CD8-positive, alpha-beta memory T cell (primary cell): ENCODE measurements around the gene IFT88. TPM values are rescaled to one million over a fixed set of nuclear protein-coding genes. Genes with fewer than 3 reads are reported as not detected.

Source experiments
- CTCF ChIA-PET: fragments of 350-600 bp; sonication (Branson Sonifier 250); formaldehyde crosslinking; loops from one replicate; lab custom pipeline; 2021; ENCODE audit warnings: antibody characterized with exemption; lab: Charles Lee
- POLR2A ChIA-PET: fragments of 350-600 bp; sonication (Branson Sonifier 250); formaldehyde crosslinking; loops from one replicate; lab custom pipeline; 2021; ENCODE audit warnings: antibody characterized with exemption; lab: Charles Lee
- DNase-seq, 5 donors: peaks; one replicate each; pipeline versions ENCODE4 v3.0.0 to v3.0.0-alpha.2; 2020 to 2022; ENCODE audit warnings: mixed read lengths in 1 of 5
- H3K27ac ChIP-seq: one replicate; pipeline ENCODE4 v1.7.0; 2013; ENCODE audit warnings: low read depth, mild to moderate bottlenecking, low read length, moderate library complexity
- H3K27me3 ChIP-seq: 2 replicates; pipeline ENCODE4 v1.7.0; 2013; ENCODE audit warnings: low read length, mild to moderate bottlenecking; ENCODE audit not compliant: insufficient read depth, poor library complexity, severe bottlenecking
- H3K36me3 ChIP-seq: 2 replicates; pipeline ENCODE4 v1.7.0; 2013; ENCODE audit warnings: mild to moderate bottlenecking, low read length, moderate library complexity; ENCODE audit not compliant: insufficient read depth
- H3K4me1 ChIP-seq: 2 replicates; pipeline ENCODE4 v1.7.0; 2013; ENCODE audit warnings: mild to moderate bottlenecking, low read length, moderate library complexity; ENCODE audit not compliant: insufficient read depth
- H3K4me3 ChIP-seq: 2 replicates; pipeline ENCODE4 v1.7.0; 2013; ENCODE audit warnings: mild to moderate bottlenecking, low read length
- H3K9me3 ChIP-seq: 2 replicates; pipeline ENCODE4 v1.7.0; 2013; ENCODE audit warnings: mild to moderate bottlenecking, low read length
- H3K27ac Mint-ChIP-seq, 8 donors: one replicate each; pipeline ENCODE4 v1.8.0; 2020 to 2021; ENCODE audit warnings: mixed read lengths in 8 of 8, mild to moderate bottlenecking in 6 of 8, inconsistent platforms in 3 of 8, moderate library complexity in 3 of 8
- H3K27me3 Mint-ChIP-seq, 2 donors: one replicate each; pipeline ENCODE4 v1.8.0; 2020 to 2021; ENCODE audit warnings: mixed read lengths in 2 of 2, mild to moderate bottlenecking in 1 of 2, moderate library complexity in 1 of 2
- H3K36me3 Mint-ChIP-seq, 3 donors: one replicate each; pipeline ENCODE4 v1.8.0; 2020 to 2021; ENCODE audit warnings: mixed read lengths in 3 of 3, inconsistent platforms in 1 of 3, mild to moderate bottlenecking in 1 of 3
- H3K4me1 Mint-ChIP-seq, 3 donors: one replicate each; pipeline ENCODE4 v1.8.0; 2020 to 2021; ENCODE audit warnings: mixed read lengths in 3 of 3, inconsistent platforms in 1 of 3, mild to moderate bottlenecking in 1 of 3
- H3K4me3 Mint-ChIP-seq, 7 donors: one replicate each; pipeline ENCODE4 v1.8.0; 2020 to 2021; ENCODE audit warnings: mixed read lengths in 7 of 7, mild to moderate bottlenecking in 6 of 7, moderate library complexity in 4 of 7, inconsistent platforms in 2 of 7
- H3K9me3 Mint-ChIP-seq, 5 donors: one replicate each; pipeline ENCODE4 v1.8.0; 2020 to 2022; ENCODE audit warnings: mixed read lengths in 5 of 5, mild to moderate bottlenecking in 3 of 5, moderate library complexity in 2 of 5, inconsistent platforms in 1 of 5
- polyA plus RNA-seq: library from polyadenylated mRNA; unstranded; fragments of 300-500 nt; fragmentation: Illumina TruSeq; gene quantifications from one replicate; pipeline ENCODE4 v1.2.3, GENCODE V29; 2021
- total RNA-seq, 2 experiments: library from RNA; stranded (reverse); gene quantifications; one replicate each; pipeline ENCODE4 v1.2.3, GENCODE V29; 2021

The IFT88 gene
- total and polyA plus RNA-seq, 3 experiments from 2014 or later: 4.2 to 7.2 (median 4.9) TPM

- Histone ChIP-seq H3K9me3 (no peaks in the 10 kb centered on the region), H3K4me3 (no peak overlapping the region), H3K27me3 (no peaks in the 10 kb centered on the region), H3K27ac (no peak overlapping the region), H3K36me3 (no peaks in the 10 kb centered on the region), H3K4me1 (no peaks in the 10 kb centered on the region)
- Mint-ChIP-seq H3K27me3 (no peaks in the 10 kb centered on the region), H3K4me3 (no peak overlapping the region), H3K36me3 (peaks cover 19 to 47% (median 19%) of the 10 kb centered on the region in 3 donors), H3K27ac (no peak overlapping the region), H3K9me3 (peaks cover 0 to 2% (median 0%) of the 10 kb centered on the region in 5 donors), H3K4me1 (no peaks in the 10 kb centered on the region)
- DNase-seq: no peak
- ChIA-PET POLR2A (no interaction called here), CTCF (no interaction called here)
Observed at GRCh38 chr13:20585371-20585770, 18.4 kb downstream of the IFT88 start.

GRCh38 chr13:20588529-20589110 is 21.7 kb downstream of the IFT88 start:
- H3K27me3 ChIP-seq: no peaks in the 10 kb centered on the region
- H3K4me3 ChIP-seq: no peak overlapping the region
- Mint-ChIP-seq H3K4me1 (no peaks in the 10 kb centered on the region), H3K27ac (no peak overlapping the region), H3K36me3 (peaks cover 12 to 32% (median 14%) of the 10 kb centered on the region in 3 donors), H3K4me3 (no peak overlapping the region), H3K27me3 (no peaks in the 10 kb centered on the region), H3K9me3 (peaks cover 0 to 2% (median 0%) of the 10 kb centered on the region in 5 donors)
- H3K4me1 ChIP-seq: no peaks in the 10 kb centered on the region
- no peak for DNase-seq
- CTCF ChIA-PET: no interaction called here
- H3K27ac ChIP-seq: no peak overlapping the region
- H3K36me3 ChIP-seq: no peaks in the 10 kb centered on the region
- POLR2A ChIA-PET: no interaction called here
- H3K9me3 ChIP-seq: no peaks in the 10 kb centered on the region

GRCh38 chr13:20590561-20590960 is 23.6 kb downstream of the IFT88 start:
- Mint-ChIP-seq H3K27me3 (no peaks in the 10 kb centered on the region), H3K4me1 (no peaks in the 10 kb centered on the region), H3K36me3 (peaks cover 3 to 22% (median 7%) of the 10 kb centered on the region in 3 donors), H3K9me3 (no peaks in the 10 kb centered on the region), H3K27ac (no peak overlapping the region), H3K4me3 (no peak overlapping the region)
- no peak for DNase-seq
- Histone ChIP-seq H3K27ac (no peak overlapping the region), H3K4me3 (no peak overlapping the region), H3K4me1 (no peaks in the 10 kb centered on the region), H3K36me3 (no peaks in the 10 kb centered on the region), H3K27me3 (no peaks in the 10 kb centered on the region), H3K9me3 (no peaks in the 10 kb centered on the region)
- CTCF ChIA-PET: no interaction called here
- POLR2A ChIA-PET: no interaction called here

GRCh38 chr13:20592606-20593005 is 25.6 kb downstream of the IFT88 start:
- no peaks in the 10 kb centered on the region for H3K9me3 ChIP-seq
- H3K27me3 Mint-ChIP-seq: no peaks in the 10 kb centered on the region
- H3K9me3 Mint-ChIP-seq: no peaks in the 10 kb centered on the region
- H3K4me3 ChIP-seq: no peak overlapping the region
- H3K36me3 Mint-ChIP-seq: peaks cover 3 to 21% (median 6%) of the 10 kb centered on the region in 3 donors
- no peaks in the 10 kb centered on the region for H3K27me3 ChIP-seq
- no peaks in the 10 kb centered on the region for H3K4me1 Mint-ChIP-seq
- POLR2A ChIA-PET: no interaction called here
- no peak overlapping the region for H3K4me3 Mint-ChIP-seq
- H3K27ac Mint-ChIP-seq: no peak overlapping the region
- DNase-seq: no peak
- H3K4me1 ChIP-seq: no peaks in the 10 kb centered on the region
- no peak overlapping the region for H3K27ac ChIP-seq
- CTCF ChIA-PET: interaction anchor here (1.0 kb wide), 1 partner anchor 111 kb away, joined by 3 read pairs; the partner anchor contains the start of gene IL17D
- H3K36me3 ChIP-seq: no peaks in the 10 kb centered on the region

- Histone ChIP-seq H3K36me3 (no peaks in the 10 kb centered on the region), H3K27me3 (no peaks in the 10 kb centered on the region), H3K4me3 (no peak overlapping the region), H3K27ac (no peak overlapping the region), H3K4me1 (no peaks in the 10 kb centered on the region), H3K9me3 (no peaks in the 10 kb centered on the region)
- Mint-ChIP-seq H3K27ac (no peak overlapping the region), H3K4me3 (no peak overlapping the region), H3K9me3 (no peaks in the 10 kb centered on the region), H3K36me3 (peaks cover 3 to 23% (median 3%) of the 10 kb centered on the region in 3 donors), H3K4me1 (no peaks in the 10 kb centered on the region), H3K27me3 (no peaks in the 10 kb centered on the region)
- CTCF ChIA-PET: no interaction called here
- DNase-seq: no peak
- POLR2A ChIA-PET: no interaction called here
Observed at GRCh38 chr13:20594280-20594679, 27.3 kb downstream of the IFT88 start.

- H3K27ac Mint-ChIP-seq: no peak overlapping the region
- H3K4me1 Mint-ChIP-seq: no peaks in the 10 kb centered on the region
- no peak overlapping the region for H3K4me3 ChIP-seq
- H3K4me1 ChIP-seq: no peaks in the 10 kb centered on the region
- no peak overlapping the region for H3K27ac ChIP-seq
- H3K27me3 ChIP-seq: no peaks in the 10 kb centered on the region
- H3K9me3 ChIP-seq: no peaks in the 10 kb centered on the region
- H3K4me3 Mint-ChIP-seq: no peak overlapping the region
- CTCF ChIA-PET: no interaction called here
- no peak for DNase-seq
- H3K27me3 Mint-ChIP-seq: no peaks in the 10 kb centered on the region
- no peaks in the 10 kb centered on the region for H3K36me3 ChIP-seq
- H3K36me3 Mint-ChIP-seq: peaks cover 7 to 34% (median 18%) of the 10 kb centered on the region in 3 donors
- POLR2A ChIA-PET: no interaction called here
- no peaks in the 10 kb centered on the region for H3K9me3 Mint-ChIP-seq
Observed at GRCh38 chr13:20607015-20607414, 40.1 kb downstream of the IFT88 start.

GRCh38 chr13:20608438-20609020 is 41.6 kb downstream of the IFT88 start:
- H3K36me3 Mint-ChIP-seq: peaks cover 7 to 30% (median 18%) of the 10 kb centered on the region in 3 donors
- POLR2A ChIA-PET: no interaction called here

GRCh38 chr13:20609145-20609544 is 42.2 kb downstream of the IFT88 start:
- H3K27ac Mint-ChIP-seq: peak overlapping the region in 1 of 8 donors; percentile 13
- no peaks in the 10 kb centered on the region for H3K9me3 ChIP-seq
- no peaks in the 10 kb centered on the region for H3K27me3 ChIP-seq
- H3K36me3 ChIP-seq: no peaks in the 10 kb centered on the region
- ChIA-PET CTCF (no interaction called here), POLR2A (no interaction called here)
- DNase-seq: no peak
- no peaks in the 10 kb centered on the region for H3K9me3 Mint-ChIP-seq
- H3K27me3 Mint-ChIP-seq: no peaks in the 10 kb centered on the region
- no peaks in the 10 kb centered on the region for H3K4me1 ChIP-seq
- no peak overlapping the region for H3K27ac ChIP-seq
- no peak overlapping the region for H3K4me3 Mint-ChIP-seq
- no peak overlapping the region for H3K4me3 ChIP-seq
- H3K4me1 Mint-ChIP-seq: no peaks in the 10 kb centered on the region
- H3K36me3 Mint-ChIP-seq: peaks cover 7 to 30% (median 18%) of the 10 kb centered on the region in 3 donors

More at GRCh38 chr13:20608438-20609020, 41.6 kb downstream of the IFT88 start:
- no peaks in the 10 kb centered on the region for H3K9me3 ChIP-seq
- no peak overlapping the region for H3K4me3 Mint-ChIP-seq
- H3K27me3 ChIP-seq: no peaks in the 10 kb centered on the region
- H3K27ac Mint-ChIP-seq: peak overlapping the region in 1 of 8 donors; percentile 13
- no peak for DNase-seq
- H3K27ac ChIP-seq: no peak overlapping the region
- no peaks in the 10 kb centered on the region for H3K9me3 Mint-ChIP-seq
- CTCF ChIA-PET: no interaction called here
- H3K36me3 ChIP-seq: no peaks in the 10 kb centered on the region
- H3K27me3 Mint-ChIP-seq: no peaks in the 10 kb centered on the region
- H3K4me3 ChIP-seq: no peak overlapping the region
- H3K4me1 Mint-ChIP-seq: no peaks in the 10 kb centered on the region
- no peaks in the 10 kb centered on the region for H3K4me1 ChIP-seq
